ENCODE results near the gene ZNF274. TPM values are rescaled to one million over a fixed set of nuclear protein-coding genes. Genes with fewer than 3 reads are reported as not detected.

Gene ZNF274
- total and polyA plus RNA-seq, 9 of the 15 experiments (the other 6 are each of a cell fraction or from before 2014, with no cell fraction given): 5.2 to 37.0 (median 28.1) TPM

GRCh38 chr19:58183817-58184215 lies 955 bp downstream of the ZNF274 start (continued):
- TF ChIP-seq MBD1 (CRISPR knock-in tag; IDR thresholded peaks at IDR 0.05) (no peak), CXXC5 (CRISPR knock-in tag; IDR thresholded peaks at IDR 0.05) (no peak), ZNF143 (CRISPR knock-in tag; IDR thresholded peaks at IDR 0.05) (no peak), POU5F1 (IDR thresholded peaks at IDR 0.05; ENCODE audit: borderline replicate concordance, low read depth, low read length, partially characterized antibody) (no peak), GATAD2A (IDR thresholded peaks at IDR 0.05) (0 out of 2 replicates have a peak, but pooled peaks have one; percentile 11), GABPA (tag; conservative IDR thresholded peaks at IDR 0.05; ENCODE audit: low read depth) (no peak), HDAC8 (tag; IDR thresholded peaks at IDR 0.05) (no peak), TCF3 (CRISPR knock-in tag; IDR thresholded peaks at IDR 0.05) (no peak), XRCC3 (IDR thresholded peaks at IDR 0.05) (no peak), TOE1 (IDR thresholded peaks at IDR 0.05; ENCODE audit: borderline replicate concordance) (no peak), TOE1 (CRISPR knock-in tag; IDR thresholded peaks at IDR 0.05; ENCODE audit: borderline replicate concordance, low read depth) (no peak), ZNF146 (CRISPR knock-in tag; IDR thresholded peaks at IDR 0.05; ENCODE audit: unreplicated experiment) (no peak), RAD51 (IDR thresholded peaks at IDR 0.05; ENCODE audit: borderline replicate concordance, low read depth) (no peak), MAFF (IDR thresholded peaks at IDR 0.05; ENCODE audit: low read length) (no peak), FUS (optimal IDR thresholded peaks at IDR 0.05; ENCODE audit: low read depth, low read length) (no peak), IRF2 (CRISPR knock-in tag; IDR thresholded peaks at IDR 0.05) (no peak), DIDO1 (tag; IDR thresholded peaks at IDR 0.05; ENCODE audit: low read depth) (no peak), NR4A1 (CRISPR knock-in tag; IDR thresholded peaks at IDR 0.05) (no peak), NR4A1 (tag; IDR thresholded peaks at IDR 0.05) (no peak), GABPB2 (CRISPR knock-in tag; conservative IDR thresholded peaks at IDR 0.05) (no peak), ZNF232 (CRISPR knock-in tag; IDR thresholded peaks at IDR 0.05) (no peak; the same call in 1 of the 2 replicates), DACH1 (IDR thresholded peaks at IDR 0.05; ENCODE audit: partially characterized antibody) (no peak), CREM (IDR thresholded peaks at IDR 0.05; ENCODE audit: low read depth) (no peak; the same call in 1 of the 2 replicates), PRDM10 (IDR thresholded peaks at IDR 0.05; ENCODE audit: partially characterized antibody) (no peak), ARID2 (IDR thresholded peaks at IDR 0.05) (no peak)
